Measurements from ENCODE around the gene MRPL24.

The MRPL24 gene

DNA sequence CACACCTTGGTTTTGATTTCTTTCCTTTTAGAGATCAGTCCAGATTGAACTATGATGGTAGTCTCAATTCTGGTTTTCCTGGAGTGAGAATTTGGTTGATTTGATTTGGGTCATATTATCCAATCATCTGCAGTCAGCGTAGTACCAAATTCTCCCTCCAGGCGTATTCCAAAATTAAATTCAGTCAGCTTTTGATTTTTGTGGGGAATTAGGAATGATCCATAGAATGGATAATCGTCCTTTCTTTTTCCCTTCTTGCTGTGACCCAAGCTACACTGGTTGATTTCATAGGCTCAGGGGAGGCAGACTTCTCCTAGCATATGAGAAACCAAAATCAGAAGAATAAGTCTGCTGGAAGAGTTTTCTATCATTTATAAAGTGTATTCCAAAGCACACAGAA lies 31.3 kb upstream of the MRPL24 start:
- CTCF ChIA-PET: interaction anchor here (0.7 to 9.6 kb wide), 11 partner anchors 9 to 120 kb away, joined by 3 to 69 read pairs (median 4); partner anchors contain the start of genes INSRR, ISG20L2, METTL25B and NTRK1
- TF ChIP-seq, protein P1, sequence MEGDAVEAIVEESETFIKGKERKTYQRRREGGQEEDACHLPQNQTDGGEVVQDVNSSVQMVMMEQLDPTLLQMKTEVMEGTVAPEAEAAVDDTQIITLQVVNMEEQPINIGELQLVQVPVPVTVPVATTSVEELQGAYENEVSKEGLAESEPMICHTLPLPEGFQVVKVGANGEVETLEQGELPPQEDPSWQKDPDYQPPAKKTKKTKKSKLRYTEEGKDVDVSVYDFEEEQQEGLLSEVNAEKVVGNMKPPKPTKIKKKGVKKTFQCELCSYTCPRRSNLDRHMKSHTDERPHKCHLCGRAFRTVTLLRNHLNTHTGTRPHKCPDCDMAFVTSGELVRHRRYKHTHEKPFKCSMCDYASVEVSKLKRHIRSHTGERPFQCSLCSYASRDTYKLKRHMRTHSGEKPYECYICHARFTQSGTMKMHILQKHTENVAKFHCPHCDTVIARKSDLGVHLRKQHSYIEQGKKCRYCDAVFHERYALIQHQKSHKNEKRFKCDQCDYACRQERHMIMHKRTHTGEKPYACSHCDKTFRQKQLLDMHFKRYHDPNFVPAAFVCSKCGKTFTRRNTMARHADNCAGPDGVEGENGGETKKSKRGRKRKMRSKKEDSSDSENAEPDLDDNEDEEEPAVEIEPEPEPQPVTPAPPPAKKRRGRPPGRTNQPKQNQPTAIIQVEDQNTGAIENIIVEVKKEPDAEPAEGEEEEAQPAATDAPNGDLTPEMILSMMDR (IDR thresholded peaks at IDR 0.05; ENCODE audit: insufficient read depth, low read length, missing control alignments): no peak
- H3K4me3 ChIP-seq (ENCODE audit: low read depth, low read length): no peak overlapping the region
- no peak for DNase-seq (ENCODE audit: low read depth, low spot score)
- POLR2A ChIA-PET: no interaction called here

DNA sequence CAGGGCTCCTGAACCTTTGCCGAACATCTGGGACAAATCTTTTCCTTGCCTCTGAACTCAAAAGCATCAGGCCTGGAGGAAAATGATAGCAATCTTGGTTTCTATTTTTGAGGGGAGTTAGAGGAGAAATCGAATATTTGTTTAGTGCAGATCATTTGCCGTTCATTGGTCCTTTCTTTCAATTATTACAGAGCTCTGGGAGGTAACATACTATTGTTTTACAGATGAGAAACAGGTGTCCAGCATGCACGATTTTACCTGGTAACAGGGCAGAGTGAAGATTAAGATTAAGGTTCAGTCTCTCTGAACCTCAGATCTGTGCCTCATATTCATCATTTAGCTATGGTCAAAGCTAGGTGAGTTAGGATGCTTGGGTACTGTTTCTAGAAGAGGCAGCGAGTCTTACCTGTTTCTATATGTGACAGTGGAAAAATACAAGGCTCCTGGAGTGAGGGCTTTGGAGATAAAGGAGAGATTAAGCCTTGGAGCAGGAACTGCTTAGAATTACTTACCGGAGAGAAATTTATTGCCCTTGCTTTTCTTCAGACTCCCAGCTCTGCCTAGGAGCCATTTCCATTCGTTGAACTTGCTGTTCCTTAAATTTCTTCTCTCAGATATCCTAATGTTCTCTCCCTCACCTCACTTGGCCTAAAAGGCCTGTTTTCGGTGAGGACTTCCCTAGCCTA lies 27.9 kb upstream of the MRPL24 start:
- CTCF ChIA-PET: interaction anchor here (0.8 to 9.6 kb wide), 7 partner anchors 21 to 109 kb away, joined by 3 to 69 read pairs (median 5); partner anchors contain the start of genes INSRR, ISG20L2, METTL25B and NTRK1
- POLR2A ChIA-PET: interaction anchor here (0.6 to 1.4 kb wide), 2 partner anchors 17 to 26 kb away, joined by 3 to 5 read pairs; partner anchors contain the start of gene HDGF
- TF ChIP-seq, protein P1 (IDR thresholded peaks at IDR 0.05; ENCODE audit: insufficient read depth, low read length, missing control alignments): no peak
- DNase-seq (ENCODE audit: low read depth, low spot score): no peak
- peak overlapping the region; percentile 95 for H3K4me3 ChIP-seq (ENCODE audit: low read depth, low read length)

DNA sequence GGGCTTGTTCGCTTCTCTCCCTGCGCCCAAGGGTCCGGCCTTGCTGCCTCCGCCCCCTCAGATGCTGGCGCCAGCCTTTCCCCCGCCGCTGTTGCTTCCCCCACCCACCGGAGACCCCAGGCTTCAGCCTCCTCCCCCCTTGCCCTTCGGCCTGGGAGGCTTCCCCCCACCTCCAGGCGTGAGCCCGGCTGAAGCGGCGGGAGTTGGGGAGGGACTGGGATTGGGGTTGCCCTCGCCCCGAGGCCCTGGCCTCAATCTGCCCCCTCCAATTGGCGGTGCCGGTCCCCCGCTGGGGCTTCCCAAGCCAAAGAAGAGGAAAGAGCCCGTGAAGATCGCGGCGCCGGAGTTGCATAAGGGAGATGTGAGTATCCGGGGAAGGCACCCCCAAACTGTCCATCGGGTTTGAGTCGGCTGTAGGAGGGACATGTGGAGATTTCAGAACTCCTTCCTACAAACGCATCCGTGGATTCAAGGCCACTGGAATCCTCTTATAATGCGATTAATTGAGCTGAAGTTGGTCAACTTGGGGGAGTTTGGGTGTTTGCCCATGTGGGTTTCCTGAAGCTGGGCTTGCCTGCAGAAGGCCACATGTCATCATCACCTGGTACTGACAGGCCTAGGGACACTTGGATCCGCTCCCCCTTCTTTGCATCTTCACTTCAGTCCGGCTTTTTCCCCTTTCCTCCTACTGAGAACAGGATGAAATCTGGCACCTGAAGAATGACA lies 27.2 kb upstream of the MRPL24 start:
- no peak for DNase-seq (ENCODE audit: low read depth, low spot score)
- TF ChIP-seq, protein P1 (IDR thresholded peaks at IDR 0.05; ENCODE audit: insufficient read depth, low read length, missing control alignments): no peak
- ChIA-PET POLR2A (interaction anchor here (0.6 to 2.2 kb wide), 8 partner anchors 9 to 331 kb away, joined by 3 to 21 read pairs (median 5); partner anchors contain the start of genes HDGF, ISG20L2, METTL25B and MRPL24), CTCF (interaction anchor here (0.9 to 9.6 kb wide), 7 partner anchors 16 to 108 kb away, joined by 3 to 69 read pairs (median 10); partner anchors contain the start of genes HDGF, INSRR, ISG20L2 and METTL25B)
- peak overlapping the region; percentile 95 for H3K4me3 ChIP-seq (ENCODE audit: low read depth, low read length)

DNA sequence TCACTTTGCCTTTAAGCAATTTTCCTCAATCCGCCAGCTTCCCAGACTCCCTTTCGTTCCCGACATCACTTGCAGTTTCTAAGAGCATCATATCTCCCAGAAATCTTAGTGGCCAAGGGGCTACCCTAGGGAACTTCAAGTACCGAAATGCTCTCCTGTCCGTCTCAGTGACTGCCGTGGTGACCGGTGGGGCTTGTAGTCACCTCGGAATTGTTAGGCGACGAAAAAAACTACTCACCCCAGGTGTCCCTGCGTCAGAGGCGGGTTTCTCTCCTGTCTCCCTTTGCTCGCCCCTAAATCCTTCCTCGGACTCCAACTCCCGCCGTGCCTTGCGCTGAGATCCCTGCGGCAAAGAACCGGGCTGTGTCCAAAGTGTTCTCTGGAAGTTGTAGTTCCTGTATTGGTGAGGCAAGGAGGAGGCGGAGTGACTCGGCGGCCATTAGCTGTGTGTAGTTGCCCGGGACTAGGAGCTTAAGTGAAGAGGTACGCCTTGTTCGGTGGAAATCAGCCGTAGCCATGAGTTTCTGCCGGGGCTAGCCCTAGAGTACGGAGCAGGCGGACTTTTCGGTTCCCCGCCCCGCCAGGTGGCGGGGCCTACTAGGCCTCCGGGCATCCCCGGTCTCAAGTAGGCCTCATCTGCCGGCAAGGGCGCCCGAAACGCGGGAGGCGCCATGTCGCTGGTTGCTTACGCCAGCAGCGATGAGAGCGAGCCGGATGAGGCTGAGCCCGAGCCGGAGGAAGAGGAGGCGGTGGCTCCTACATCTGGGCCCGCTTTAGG lies 26.4 kb upstream of the MRPL24 start, which contains the start of gene PRCC:
PRCC (plus strand) TSS at position 435 of the 778 bp plus-strand sequence; CDS start at position 672, 237 bp downstream.
- ChIA-PET CTCF (interaction anchor here (1.2 to 9.6 kb wide), 7 partner anchors 15 to 124 kb away, joined by 3 to 69 read pairs (median 10); partner anchors contain the start of genes HDGF, INSRR, ISG20L2 and METTL25B), POLR2A (interaction anchor here (0.6 to 2.2 kb wide), 9 partner anchors 9 to 330 kb away, joined by 3 to 21 read pairs (median 5); partner anchors contain the start of genes HDGF, ISG20L2, METTL25B and MRPL24)
- TF ChIP-seq, protein P1 (IDR thresholded peaks at IDR 0.05; ENCODE audit: insufficient read depth, low read length, missing control alignments): no peak

DNA sequence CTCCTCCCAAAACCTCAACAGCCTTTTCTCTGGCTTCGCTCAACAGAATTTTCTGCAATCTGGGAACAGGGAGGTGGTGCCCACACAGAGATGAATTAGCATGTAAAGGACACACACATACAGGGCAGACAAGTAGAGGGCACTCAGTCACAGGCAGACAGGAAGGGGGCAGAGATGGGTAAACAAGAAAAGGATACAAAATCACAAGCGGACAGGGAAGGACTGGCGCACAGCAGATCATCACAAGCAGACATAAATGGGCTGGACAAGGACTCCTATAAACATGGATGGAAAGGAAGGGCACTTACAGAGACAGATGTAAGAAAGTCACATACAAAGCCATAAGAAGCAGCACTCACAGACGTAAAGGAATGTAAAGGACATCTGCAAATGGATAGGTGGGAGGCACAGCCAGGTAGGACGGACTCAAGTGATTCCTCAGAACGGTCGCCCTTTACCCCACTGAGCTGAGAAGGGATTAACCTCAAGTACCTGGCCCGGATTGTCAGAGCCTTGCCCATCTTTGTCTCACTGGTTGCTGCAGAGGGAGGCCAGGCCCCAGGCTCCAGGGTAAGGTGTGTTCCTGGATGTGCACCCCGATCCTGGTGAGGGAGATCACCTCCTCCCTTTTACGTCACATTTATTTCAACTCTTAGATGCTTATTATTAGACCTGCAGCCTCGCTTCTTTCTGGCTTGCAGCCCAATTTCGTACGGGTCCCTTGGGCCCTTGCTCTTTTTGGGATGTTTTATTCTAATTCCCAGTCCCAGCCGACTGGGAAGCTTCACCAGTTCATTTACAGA lies 25.6 kb upstream of the MRPL24 start:
- no peak for DNase-seq (ENCODE audit: low read depth, low spot score)
- ChIA-PET POLR2A (interaction anchor here (0.7 to 2.2 kb wide), 8 partner anchors 10 to 94 kb away, joined by 3 to 21 read pairs (median 5); partner anchors contain the start of genes HDGF, ISG20L2, METTL25B and MRPL24), CTCF (interaction anchor here (1.0 to 9.6 kb wide), 10 partner anchors 10 to 125 kb away, joined by 3 to 69 read pairs (median 4); partner anchors contain the start of genes HDGF, INSRR, ISG20L2 and METTL25B)
- TF ChIP-seq, protein P1 (IDR thresholded peaks at IDR 0.05; ENCODE audit: insufficient read depth, low read length, missing control alignments): no peak
- H3K4me3 ChIP-seq (ENCODE audit: low read depth, low read length): peak overlapping the region; percentile 95

More for the DNA sequence above, 26.4 kb upstream of the MRPL24 start, which contains the start of gene PRCC:
- peak; percentile 99 for DNase-seq (ENCODE audit: low read depth, low spot score)
- peak within 1 kb of the TSS; percentile 95 for H3K4me3 ChIP-seq (ENCODE audit: low read depth, low read length)

All from AG04449 (cell line).